ENCODE data around the gene UXT.
"Not testable (repeated sequence)": the region's sequence is repeated elsewhere in the genome, so short reads cannot be mapped to it uniquely, and the experiment has no call there.

The UXT gene

GRCh38 chrX:47612418-47612817, 46.6 kb downstream of the UXT start:
- no peak for DNase-seq

GRCh38 chrX:47611926-47612325, 47.1 kb downstream of the UXT start:
- DNase-seq, result no peak

- DNase-seq, result no peak
Observed at GRCh38 chrX:47611489-47611888, 47.5 kb downstream of the UXT start.

- DNase-seq, result no peak
Observed at GRCh38 chrX:47610511-47610910, 48.5 kb downstream of the UXT start.

GRCh38 chrX:47608130-47608810, 50.7 kb downstream of the UXT start:
- DNase-seq, result no peak

- DNase-seq, result no peak
Observed at GRCh38 chrX:47607091-47607490, 51.9 kb downstream of the UXT start.

GRCh38 chrX:47605024-47605423, 54.0 kb downstream of the UXT start:
- no peak for DNase-seq

- DNase-seq, result not testable (repeated sequence)
Observed at GRCh38 chrX:47603125-47603524, 55.9 kb downstream of the UXT start.
